Ovary (tissue), 9 donors: ENCODE measurements around the gene APOL6. TPM values are rescaled to one million over a fixed set of nuclear protein-coding genes. Genes with fewer than 3 reads are reported as not detected.

Source experiments
- DNase-seq, 5 donors: peaks; one replicate each; pipeline ENCODE4 v3.0.0-alpha.2; 2019 to 2020
- H3K27ac ChIP-seq, 2 donors: fragments of 200-600 bp; one replicate each; pipeline versions ENCODE4 v1.5.1 to v1.8.0; 2019 to 2022
- H3K27me3 ChIP-seq: fragments of 200-600 bp; one replicate; pipeline ENCODE4 v1.8.0; 2022
- H3K36me3 ChIP-seq: fragments of 200-600 bp; sonication (generic); one replicate; pipeline ENCODE4 v1.5.1; 2019
- H3K4me1 ChIP-seq: one replicate; pipeline ENCODE4 v1.8.1; 2013; ENCODE audit warnings: mild to moderate bottlenecking, moderate library complexity; ENCODE audit not compliant: insufficient read depth
- H3K4me3 ChIP-seq: fragments of 200-600 bp; sonication (generic); one replicate; pipeline ENCODE4 v1.5.1; 2017
- H3K9me3 ChIP-seq, 2 donors: fragments of 200-600 bp in 1 of 2; sonication (generic) in 1 of 2; one replicate each; pipeline versions ENCODE4 v1.5.1 to v1.8.1; 2013 to 2019; ENCODE audit warnings: mild to moderate bottlenecking in 1 of 2, moderate library complexity in 1 of 2
- CTCF ChIP-seq, 3 donors: fragments of 450-650 bp in 2 of 3; fragments of 200-600 bp in 1 of 3; IDR thresholded peaks; one replicate each; pipeline versions ENCODE4 v1.5.1 to v1.8.0; 2016 to 2022; ENCODE audit warnings: antibody characterized with exemption in 3 of 3, mild to moderate bottlenecking in 1 of 3
- EP300 ChIP-seq: sonication (generic); formaldehyde crosslinking; IDR thresholded peaks from one replicate; pipeline ENCODE4 v1.6.1; 2017; ENCODE audit warnings: antibody characterized with exemption
- POLR2A ChIP-seq: fragments of 450-650 bp; IDR thresholded peaks from one replicate; pipeline ENCODE4 v1.6.1; 2017; ENCODE audit warnings: antibody characterized with exemption, mild to moderate bottlenecking, moderate library complexity
- WGBS, 3 donors: extraction: QIAGEN DNeasy Blood & Tissue Kit in 1 of 3; methylation state at CpG; one replicate each; pipeline versions ENCODE4 v1.1.5 to v1.1.7; 2013 to 2017; 5-methylcytosine and 5-hydroxymethylcytosine counted together
- intact Hi-C, 4 donors: fragments of 100-400 bp; cut with DNase I; formaldehyde crosslinking; loops; one replicate each; pipeline versions ENCODE4 v1.11.0 to v1.15.1; 2022 to 2023
- polyA plus RNA-seq, 2 donors: library from polyadenylated mRNA; stranded (reverse); fragments of 200-250 nt in 1 of 2; fragments of 350-450 nt in 1 of 2; fragmentation: Illumina TruSeq in 1 of 2; extraction: RNeasy Lipid Tissue Mini Kit (QIAGEN cat#74804) in 1 of 2; gene quantifications; one replicate each; pipeline ENCODE4 v1.2.3, GENCODE V29; 2013 to 2014
- total RNA-seq, 7 donors: library from RNA; depleted of rRNA in 2 of 7; stranded (reverse); fragments of >200 nt in 2 of 7; fragmentation: NEBNext Ultra II Directional in 3 of 7; extraction: Animal tissue kit (Norgen Biotek cat#: 25700) in 3 of 7; gene quantifications; one replicate each; pipeline versions ENCODE4 v1.1.0 to v1.2.4, GENCODE V29; 2016 to 2023
- donor health status: DM: no; HTN: no; CAD: no; lungs with moderate emphysema.
- donor health status: DM: no; HTN: no; CAD: no.
- donor health status: Bipolar disorder and iron deficiency.
- donor health status: DM: yes; HTN: yes; CAD: no.
- donor health status: DM: no; HTN: no; CAD: no.
- donor health status: DM: yes; HTN: yes; CAD: no.

Gene APOL6
- total and polyA plus RNA-seq, 9 donors = 11.1 to 34.1 (median 18.6) TPM

DNA sequence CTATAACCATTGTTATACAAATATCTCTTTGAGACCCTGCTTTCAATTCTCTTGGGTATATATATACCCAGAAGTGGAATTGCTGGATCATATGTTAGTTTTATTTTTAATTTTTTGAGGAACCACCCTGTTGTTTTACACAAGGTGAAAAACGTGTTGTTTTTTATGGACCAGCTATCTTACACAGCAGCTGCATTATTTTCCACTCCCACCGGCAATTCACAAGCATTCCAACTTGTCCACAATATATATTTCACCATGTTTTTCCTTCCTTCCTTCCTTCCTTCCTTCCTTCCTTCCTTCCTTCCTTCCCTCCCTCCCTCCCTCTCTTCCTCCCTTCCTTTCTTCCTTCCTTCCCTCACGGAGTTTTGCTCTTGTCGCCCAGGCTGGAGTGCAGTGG, 63.1 kb downstream of the APOL6 start:
- WGBS, 3 donors = 52 to 60% (median 57%) methylated on average over 4 of the region's 4 CpGs
- no peaks in the 10 kb centered on the region for H3K4me1 ChIP-seq

DNA sequence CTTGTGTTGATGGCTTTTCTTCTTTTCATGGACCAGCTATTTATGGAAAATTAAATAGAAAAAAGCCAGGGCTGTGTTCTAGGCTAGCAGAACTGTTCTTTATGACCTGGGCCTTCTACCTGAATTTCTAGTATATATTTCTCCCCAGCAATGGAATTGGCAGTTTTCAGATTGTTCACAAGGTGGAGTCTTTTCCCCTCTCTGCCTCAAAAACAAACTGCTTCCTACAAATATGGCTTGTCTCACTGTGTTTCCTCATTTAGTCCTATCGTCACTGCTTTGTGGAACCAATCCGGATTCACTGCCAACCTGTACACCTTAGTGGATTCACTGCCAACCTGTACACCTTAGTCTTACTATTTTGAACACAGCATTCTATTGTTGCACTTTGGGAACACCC, 64.4 kb downstream of the APOL6 start:
- H3K4me1 ChIP-seq = no peaks in the 10 kb centered on the region

More for the DNA sequence above, 63.1 kb downstream of the APOL6 start:
- Histone ChIP-seq H3K27me3 (no peaks in the 10 kb centered on the region), H3K27ac (no peak overlapping the region), H3K36me3 (no peaks in the 10 kb centered on the region), H3K9me3 (no peaks in the 10 kb centered on the region), H3K4me3 (no peak overlapping the region)
- no peak for DNase-seq
- intact Hi-C loops = no loop called here
- no peak for TF ChIP-seq POLR2A
- no peak for TF ChIP-seq CTCF (IDR thresholded peaks at IDR 0.05)
- TF ChIP-seq EP300 = no peak

GRCh38 chr22:35717572-35717971, 69.3 kb downstream of the APOL6 start, which contains the start of gene APOL5:
APOL5 (plus strand) TSS chr22:35717872; CDS start chr22:35717872, 0 bp downstream.
- DNase-seq = no peak
- WGBS, 3 donors = 64 to 78% (median 68%) methylated on average over 3 of the region's 3 CpGs
- no peaks in the 10 kb centered on the region for H3K9me3 ChIP-seq
- intact Hi-C loops = no loop called here
- no peaks in the 10 kb centered on the region for H3K36me3 ChIP-seq
- H3K27me3 ChIP-seq = no peaks in the 10 kb centered on the region
- H3K27ac ChIP-seq = no peak within 1 kb of the TSS
- no peak within 1 kb of the TSS for H3K4me3 ChIP-seq
- no peaks in the 10 kb centered on the region for H3K4me1 ChIP-seq
- TF ChIP-seq EP300 (no peak), POLR2A (no peak), CTCF (IDR thresholded peaks at IDR 0.05) (no peak)

More for the DNA sequence above, 64.4 kb downstream of the APOL6 start:
- no peak overlapping the region for H3K27ac ChIP-seq
- H3K27me3 ChIP-seq = no peaks in the 10 kb centered on the region
- no peak overlapping the region for H3K4me3 ChIP-seq
- no peak for DNase-seq
- TF ChIP-seq CTCF (IDR thresholded peaks at IDR 0.05) = no peak
- no peak for TF ChIP-seq POLR2A
- no peak for TF ChIP-seq EP300
- no peaks in the 10 kb centered on the region for H3K36me3 ChIP-seq
- intact Hi-C loops = no loop called here
- H3K9me3 ChIP-seq = no peaks in the 10 kb centered on the region
- WGBS, 3 donors = 87 to 93% (median 92%) methylated on average over 2 of the region's 2 CpGs

Other genes with a start within 250 kb of the APOL6 start
- 10 to 100 TPM; 20.8 to 42.0 (median 39.1) TPM for gene MCM5, start 248.3 kb upstream of the APOL6 start, total RNA-seq
- 10 to 100 TPM in 1 of 2 donors, 1 to 10 TPM in 1; 6.6 to 42.5 TPM for gene MCM5, start 248.3 kb upstream of the APOL6 start, polyA plus RNA-seq
- 1 to 10 TPM in 5 of 7 donors, under 1 TPM in 2; 0.24 to 4.4 (median 2.8) TPM for gene RASD2, start 107.6 kb upstream of the APOL6 start, total RNA-seq
- 1 to 10 TPM in 1 of 2 donors, under 1 TPM in 1; 0.75 to 1.3 TPM for gene RASD2, start 107.6 kb upstream of the APOL6 start, polyA plus RNA-seq
- 1 to 10 TPM in 4 of 7 donors, not detected in 3; 1.3 to 3.0 (median 1.7) TPM for gene MB, start 31.1 kb upstream of the APOL6 start, total RNA-seq
- gene MB, start 31.1 kb upstream of the APOL6 start, polyA plus RNA-seq = 1 to 10 TPM; 1.7 to 2.6 TPM
- gene APOL5, start 69.4 kb downstream of the APOL6 start, total RNA-seq = not detected
- gene APOL5, start 69.4 kb downstream of the APOL6 start, polyA plus RNA-seq = not detected